ENCODE results near the gene TANGO6.

The TANGO6 gene

DNA sequence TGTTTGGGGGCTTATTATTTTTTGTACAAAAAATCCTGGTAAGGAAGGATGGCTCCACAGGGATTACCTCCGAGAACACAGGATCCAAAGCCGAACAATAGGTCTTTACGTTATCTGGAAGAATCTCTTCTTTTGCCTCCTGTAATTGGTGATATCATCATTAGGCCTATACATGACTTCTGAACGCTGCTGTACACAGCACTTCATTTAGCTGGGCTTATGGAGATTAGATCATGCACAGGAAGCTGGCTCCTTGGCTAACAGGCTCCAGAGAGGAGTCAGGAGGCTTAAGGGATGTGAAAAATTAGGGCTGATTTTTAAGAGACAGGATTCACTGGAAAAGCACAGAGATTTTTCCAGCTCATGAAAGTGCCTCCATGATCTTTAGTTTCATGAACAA, 54.7 kb downstream of the TANGO6 start:
- no peaks in the 10 kb centered on the region for H3K36me3 ChIP-seq (ENCODE audit: control insufficient read depth, insufficient read depth, low read length)
- H3K4me3 ChIP-seq (ENCODE audit: low read depth, low read length), result no peak overlapping the region
- no peak overlapping the region for H3K9ac ChIP-seq (ENCODE audit: low read depth, low read length)
- peaks cover 9% of the 10 kb centered on the region for H3K4me1 ChIP-seq (ENCODE audit: control insufficient read depth, insufficient read depth, low read length)
- H3K9me3 ChIP-seq (ENCODE audit: control insufficient read depth, insufficient read depth, low read length), result no peaks in the 10 kb centered on the region
- no peaks in the 10 kb centered on the region for H3K27me3 ChIP-seq (ENCODE audit: control insufficient read depth, insufficient read depth, low read length)

DNA sequence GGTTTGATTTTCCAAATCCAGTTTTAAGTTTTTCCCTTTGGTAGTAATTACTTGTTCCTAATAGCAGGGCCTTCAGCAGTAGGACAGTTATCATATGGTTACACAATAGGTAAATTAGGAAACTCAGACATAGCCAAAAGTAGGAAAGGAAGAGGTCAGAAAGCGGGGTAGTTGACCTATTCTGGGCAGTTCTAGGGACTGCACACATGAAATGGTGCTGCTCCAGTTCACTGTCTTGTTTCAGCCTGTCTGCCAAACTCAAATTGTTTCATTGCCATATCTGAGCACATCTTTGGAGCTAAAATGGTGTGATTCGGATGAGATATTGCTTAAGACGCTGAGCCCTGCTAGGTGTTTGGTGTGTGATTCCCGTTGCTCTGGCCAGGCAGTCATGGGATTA, 56.7 kb downstream of the TANGO6 start:
- Histone ChIP-seq H3K4me1 (ENCODE audit: control insufficient read depth, insufficient read depth, low read length) (peaks cover 9% of the 10 kb centered on the region), H3K4me3 (ENCODE audit: low read depth, low read length) (no peak overlapping the region), H3K27me3 (ENCODE audit: control insufficient read depth, insufficient read depth, low read length) (no peaks in the 10 kb centered on the region), H3K9me3 (ENCODE audit: control insufficient read depth, insufficient read depth, low read length) (no peaks in the 10 kb centered on the region), H3K9ac (ENCODE audit: low read depth, low read length) (no peak overlapping the region), H3K36me3 (ENCODE audit: control insufficient read depth, insufficient read depth, low read length) (no peaks in the 10 kb centered on the region)

DNA sequence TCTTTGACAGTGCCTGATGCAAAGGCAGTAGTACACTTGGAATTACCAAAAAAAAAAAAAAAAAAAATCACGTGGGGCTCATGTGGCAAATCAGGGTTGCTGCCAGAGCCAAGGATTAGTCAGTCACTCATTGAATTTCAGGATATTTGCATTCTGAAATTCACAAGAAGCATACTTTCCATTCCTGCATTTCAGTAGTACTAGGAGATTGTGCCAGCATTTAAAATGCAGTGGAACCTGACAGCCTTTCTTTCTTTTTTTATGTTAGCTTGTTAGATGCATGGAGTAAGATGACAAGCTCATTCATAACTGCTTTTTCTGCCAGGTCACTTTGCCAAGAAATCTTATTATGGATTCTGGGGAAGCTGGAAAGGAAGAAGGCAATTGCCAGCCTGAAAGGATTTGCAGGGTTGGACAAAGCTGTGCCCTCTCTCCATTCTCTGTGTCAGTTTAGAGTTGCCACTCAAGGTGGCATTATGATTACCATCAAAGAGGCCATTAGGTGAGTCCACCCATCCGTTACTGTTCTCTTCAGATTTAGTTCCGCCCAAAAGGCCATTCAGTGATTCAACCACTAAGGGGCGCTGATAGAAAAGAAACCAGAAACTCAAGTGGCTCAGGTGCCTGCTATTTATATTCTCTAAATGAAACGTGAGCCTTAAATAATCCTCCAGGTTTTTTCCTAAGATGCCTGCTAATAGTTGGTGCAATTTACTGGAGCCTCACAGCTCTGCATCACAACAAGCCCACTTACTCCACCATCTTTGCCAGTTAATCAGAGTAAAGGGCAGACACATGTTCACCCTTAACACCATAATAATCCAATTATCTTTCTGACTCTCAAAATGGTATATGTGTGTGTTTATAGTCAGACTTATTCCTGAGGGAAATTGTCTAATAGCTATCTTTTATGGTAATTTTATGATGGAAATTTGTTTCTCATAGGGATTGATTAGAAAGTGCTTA, 59.0 kb downstream of the TANGO6 start:
- Histone ChIP-seq H3K9ac (ENCODE audit: low read depth, low read length) (no peak overlapping the region), H3K36me3 (ENCODE audit: control insufficient read depth, insufficient read depth, low read length) (no peaks in the 10 kb centered on the region)

DNA sequence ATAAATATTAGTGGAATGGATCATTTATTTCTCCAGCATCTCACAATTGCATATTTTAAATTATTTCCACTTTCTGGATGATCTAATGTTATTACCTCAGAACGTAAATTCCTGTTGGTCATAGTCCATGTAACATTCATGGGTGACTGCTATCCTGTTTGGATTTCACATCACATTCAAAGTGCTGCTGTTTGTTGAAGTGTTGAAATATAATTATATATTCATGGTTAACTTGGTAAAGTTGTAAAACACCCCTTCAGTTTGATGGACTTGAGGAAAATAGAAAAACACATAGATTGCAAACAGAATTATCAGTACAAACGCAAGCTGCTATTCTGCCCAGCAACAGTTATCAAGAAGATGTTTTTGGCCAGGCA, 59.6 kb downstream of the TANGO6 start:
- Histone ChIP-seq H3K9ac (ENCODE audit: low read depth, low read length) (no peak overlapping the region), H3K27me3 (ENCODE audit: control insufficient read depth, insufficient read depth, low read length) (no peaks in the 10 kb centered on the region), H3K36me3 (ENCODE audit: control insufficient read depth, insufficient read depth, low read length) (no peaks in the 10 kb centered on the region), H3K4me1 (ENCODE audit: control insufficient read depth, insufficient read depth, low read length) (peaks cover 16% of the 10 kb centered on the region), H3K4me3 (ENCODE audit: low read depth, low read length) (no peak overlapping the region), H3K9me3 (ENCODE audit: control insufficient read depth, insufficient read depth, low read length) (no peaks in the 10 kb centered on the region)

More for the DNA sequence above, 59.0 kb downstream of the TANGO6 start:
- Histone ChIP-seq H3K27me3 (ENCODE audit: control insufficient read depth, insufficient read depth, low read length) (no peaks in the 10 kb centered on the region), H3K4me3 (ENCODE audit: low read depth, low read length) (no peak overlapping the region), H3K4me1 (ENCODE audit: control insufficient read depth, insufficient read depth, low read length) (peaks cover 9% of the 10 kb centered on the region), H3K9me3 (ENCODE audit: control insufficient read depth, insufficient read depth, low read length) (no peaks in the 10 kb centered on the region)

DNA sequence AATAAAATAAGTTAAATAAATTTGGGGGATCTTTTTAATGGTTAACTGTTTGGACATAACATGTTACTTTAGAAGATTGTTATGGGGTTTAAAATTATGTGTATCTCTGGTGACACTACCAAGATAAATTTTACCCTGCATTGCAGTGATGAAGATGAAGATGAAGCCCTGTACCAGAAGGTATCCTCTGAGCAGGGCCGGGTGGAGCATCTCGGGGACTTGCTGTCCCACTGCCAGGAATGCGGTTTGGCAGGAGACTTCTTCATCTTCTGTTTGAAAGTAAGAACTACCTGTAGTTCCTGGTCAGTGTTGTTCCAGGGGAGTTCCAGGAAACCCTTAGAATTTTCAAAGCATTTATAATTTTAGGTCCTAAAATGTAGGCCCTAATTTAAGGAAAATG, 64.0 kb downstream of the TANGO6 start:
- Histone ChIP-seq H3K4me1 (ENCODE audit: control insufficient read depth, insufficient read depth, low read length) (peaks cover 10% of the 10 kb centered on the region), H3K4me3 (ENCODE audit: low read depth, low read length) (no peak overlapping the region), H3K36me3 (ENCODE audit: control insufficient read depth, insufficient read depth, low read length) (no peaks in the 10 kb centered on the region), H3K9ac (ENCODE audit: low read depth, low read length) (no peak overlapping the region), H3K9me3 (ENCODE audit: control insufficient read depth, insufficient read depth, low read length) (no peaks in the 10 kb centered on the region), H3K27me3 (ENCODE audit: control insufficient read depth, insufficient read depth, low read length) (no peaks in the 10 kb centered on the region)

DNA sequence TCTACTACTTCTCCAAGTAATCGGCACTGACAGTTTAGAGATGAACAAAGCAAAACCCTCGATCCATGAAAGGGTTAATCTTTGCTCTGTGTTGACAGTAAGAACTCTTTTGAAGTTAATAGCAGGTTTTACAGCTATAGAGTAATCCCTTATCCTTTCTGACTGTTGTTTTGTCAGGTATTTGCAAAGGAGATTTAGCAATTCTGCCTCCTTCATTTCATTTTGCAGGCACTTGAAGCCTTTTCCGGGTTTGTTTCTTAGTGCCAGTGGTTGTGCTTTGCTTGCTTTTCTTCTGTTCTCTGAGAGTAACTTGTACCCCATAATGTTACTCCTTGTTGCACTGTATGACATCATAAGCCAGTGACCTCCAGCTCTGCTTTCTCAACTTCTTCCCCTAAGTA, 64.5 kb downstream of the TANGO6 start:
- H3K9ac ChIP-seq (ENCODE audit: low read depth, low read length), result no peak overlapping the region
- H3K27me3 ChIP-seq (ENCODE audit: control insufficient read depth, insufficient read depth, low read length), result no peaks in the 10 kb centered on the region
- peaks cover 8% of the 10 kb centered on the region for H3K4me1 ChIP-seq (ENCODE audit: control insufficient read depth, insufficient read depth, low read length)
- H3K4me3 ChIP-seq (ENCODE audit: low read depth, low read length), result no peak overlapping the region
- no peaks in the 10 kb centered on the region for H3K9me3 ChIP-seq (ENCODE audit: control insufficient read depth, insufficient read depth, low read length)
- H3K36me3 ChIP-seq (ENCODE audit: control insufficient read depth, insufficient read depth, low read length), result no peaks in the 10 kb centered on the region

DNA sequence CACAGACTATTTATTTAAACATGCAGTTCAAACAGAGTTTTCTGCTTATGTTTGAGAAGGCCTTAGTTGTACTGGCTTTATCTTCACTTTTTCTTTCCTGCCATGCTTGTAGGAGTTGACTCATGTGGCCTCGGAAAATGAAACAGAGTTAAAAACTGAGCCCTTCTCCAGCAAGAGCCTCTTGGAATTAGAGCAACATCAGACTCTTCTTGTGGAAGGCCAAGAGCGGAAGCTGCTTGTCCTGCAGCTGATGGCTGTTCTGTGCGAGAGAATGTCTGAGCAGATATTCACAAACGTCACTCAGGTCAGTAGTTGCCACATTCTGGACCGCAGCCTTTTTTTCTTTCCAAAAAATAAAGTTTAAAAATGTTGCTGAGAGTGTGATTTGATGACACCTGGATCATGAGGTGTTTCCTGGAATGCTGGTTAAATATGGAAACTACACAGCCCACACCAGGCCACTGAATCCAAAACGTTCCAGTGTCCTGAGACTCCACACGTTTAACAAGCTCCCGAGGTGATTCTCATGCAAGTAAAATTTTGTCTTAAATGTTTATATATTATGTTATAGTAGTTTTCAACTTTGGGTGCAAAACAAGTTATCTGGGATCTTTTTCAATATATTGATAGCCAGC, 65.9 kb downstream of the TANGO6 start:
- H3K27me3 ChIP-seq (ENCODE audit: control insufficient read depth, insufficient read depth, low read length), result no peaks in the 10 kb centered on the region
- peaks cover 8% of the 10 kb centered on the region for H3K4me1 ChIP-seq (ENCODE audit: control insufficient read depth, insufficient read depth, low read length)
- no peaks in the 10 kb centered on the region for H3K36me3 ChIP-seq (ENCODE audit: control insufficient read depth, insufficient read depth, low read length)
- no peak overlapping the region for H3K4me3 ChIP-seq (ENCODE audit: low read depth, low read length)
- no peaks in the 10 kb centered on the region for H3K9me3 ChIP-seq (ENCODE audit: control insufficient read depth, insufficient read depth, low read length)
- H3K9ac ChIP-seq (ENCODE audit: low read depth, low read length), result no peak overlapping the region

DNA sequence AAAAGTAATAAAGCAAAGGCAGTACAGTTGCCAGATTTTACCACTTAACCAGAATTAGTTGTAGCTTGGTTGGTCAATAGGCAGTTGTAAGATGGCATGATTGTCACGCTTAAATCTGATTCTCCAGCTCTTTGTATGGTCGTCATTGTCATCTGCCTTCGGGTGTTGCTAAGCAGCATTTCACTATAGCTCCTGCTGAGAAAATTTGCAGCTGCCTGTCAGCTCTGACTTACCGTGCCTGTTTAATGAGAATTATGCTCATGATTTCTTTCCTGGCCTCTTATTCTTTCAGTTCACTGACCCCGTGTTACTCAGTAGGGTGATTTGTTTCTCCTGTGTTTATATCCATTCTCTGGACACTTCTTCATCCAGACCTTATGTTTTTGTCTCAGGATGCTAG, 66.7 kb downstream of the TANGO6 start:
- no peaks in the 10 kb centered on the region for H3K36me3 ChIP-seq (ENCODE audit: control insufficient read depth, insufficient read depth, low read length)
- H3K9me3 ChIP-seq (ENCODE audit: control insufficient read depth, insufficient read depth, low read length), result no peaks in the 10 kb centered on the region
- H3K9ac ChIP-seq (ENCODE audit: low read depth, low read length), result no peak overlapping the region
- peaks cover 8% of the 10 kb centered on the region for H3K4me1 ChIP-seq (ENCODE audit: control insufficient read depth, insufficient read depth, low read length)
- H3K4me3 ChIP-seq (ENCODE audit: low read depth, low read length), result no peak overlapping the region
- H3K27me3 ChIP-seq (ENCODE audit: control insufficient read depth, insufficient read depth, low read length), result no peaks in the 10 kb centered on the region

DNA sequence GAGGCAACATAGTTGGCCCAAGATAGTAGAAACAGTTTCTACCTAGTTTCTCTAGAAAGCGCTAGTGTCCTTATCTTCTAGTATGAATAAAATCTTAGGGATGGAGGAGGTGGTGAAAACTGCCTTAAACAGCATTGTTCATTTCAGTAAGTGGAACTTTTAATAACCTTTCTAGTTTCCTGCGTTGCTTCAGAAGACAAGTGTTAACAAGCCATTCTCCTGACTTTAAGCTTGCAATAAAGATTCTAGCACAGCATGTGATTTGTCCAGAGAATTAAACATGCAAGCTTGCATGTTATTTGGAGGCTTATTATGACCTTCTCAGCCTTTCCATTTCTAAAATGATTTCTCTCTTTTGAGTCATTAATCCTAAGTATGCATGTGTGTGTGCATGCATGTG, 72.3 kb downstream of the TANGO6 start:
- Histone ChIP-seq H3K9ac (ENCODE audit: low read depth, low read length) (no peak overlapping the region), H3K36me3 (ENCODE audit: control insufficient read depth, insufficient read depth, low read length) (no peaks in the 10 kb centered on the region), H3K4me3 (ENCODE audit: low read depth, low read length) (no peak overlapping the region), H3K9me3 (ENCODE audit: control insufficient read depth, insufficient read depth, low read length) (no peaks in the 10 kb centered on the region), H3K27me3 (ENCODE audit: control insufficient read depth, insufficient read depth, low read length) (no peaks in the 10 kb centered on the region), H3K4me1 (ENCODE audit: control insufficient read depth, insufficient read depth, low read length) (no peaks in the 10 kb centered on the region)

DNA sequence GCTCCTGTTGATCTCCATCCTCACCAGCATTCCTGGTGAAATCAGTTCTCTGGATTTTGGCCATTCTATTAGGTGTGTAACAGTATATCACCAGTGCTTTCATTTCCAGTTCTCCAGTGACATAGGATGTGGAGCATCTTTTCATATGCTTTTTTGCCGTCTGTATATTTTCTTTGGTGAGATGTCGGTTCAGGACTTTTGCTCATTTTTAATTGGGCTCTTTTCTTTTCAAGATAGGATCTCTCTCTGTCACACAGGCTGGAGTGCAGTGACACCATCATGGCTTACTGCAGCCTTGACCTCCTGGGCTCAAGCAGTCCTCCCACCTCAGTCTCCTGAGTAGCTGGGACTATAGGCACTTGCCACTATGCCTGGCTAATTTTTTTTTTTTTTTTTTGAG, 74.2 kb downstream of the TANGO6 start:
- Histone ChIP-seq H3K9me3 (ENCODE audit: control insufficient read depth, insufficient read depth, low read length) (no peaks in the 10 kb centered on the region), H3K27me3 (ENCODE audit: control insufficient read depth, insufficient read depth, low read length) (no peaks in the 10 kb centered on the region), H3K4me3 (ENCODE audit: low read depth, low read length) (no peak overlapping the region), H3K4me1 (ENCODE audit: control insufficient read depth, insufficient read depth, low read length) (no peaks in the 10 kb centered on the region), H3K9ac (ENCODE audit: low read depth, low read length) (no peak overlapping the region), H3K36me3 (ENCODE audit: control insufficient read depth, insufficient read depth, low read length) (no peaks in the 10 kb centered on the region)

DNA sequence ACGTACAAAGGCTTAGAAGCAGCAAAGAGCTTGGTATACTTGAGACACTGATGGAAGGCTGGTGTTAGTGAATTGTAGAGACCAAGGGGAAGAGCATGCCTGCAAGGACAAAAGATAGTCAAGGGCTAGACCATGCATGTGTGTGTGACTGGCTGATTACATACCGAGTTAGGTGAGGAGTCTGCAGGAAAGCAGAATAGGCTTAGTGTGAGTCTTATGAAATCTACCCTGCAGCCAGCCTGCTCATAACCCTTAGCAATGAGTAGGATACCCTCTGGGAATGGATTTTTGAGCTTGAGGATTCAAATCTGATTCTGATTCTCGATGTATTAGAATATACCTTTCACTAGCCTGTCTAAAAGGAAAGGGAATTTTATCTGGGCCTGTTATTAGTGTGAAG, 77.0 kb downstream of the TANGO6 start:
- Histone ChIP-seq H3K9me3 (ENCODE audit: control insufficient read depth, insufficient read depth, low read length) (no peaks in the 10 kb centered on the region), H3K36me3 (ENCODE audit: control insufficient read depth, insufficient read depth, low read length) (no peaks in the 10 kb centered on the region), H3K9ac (ENCODE audit: low read depth, low read length) (no peak overlapping the region), H3K4me3 (ENCODE audit: low read depth, low read length) (no peak overlapping the region), H3K27me3 (ENCODE audit: control insufficient read depth, insufficient read depth, low read length) (no peaks in the 10 kb centered on the region), H3K4me1 (ENCODE audit: control insufficient read depth, insufficient read depth, low read length) (no peaks in the 10 kb centered on the region)

DNA sequence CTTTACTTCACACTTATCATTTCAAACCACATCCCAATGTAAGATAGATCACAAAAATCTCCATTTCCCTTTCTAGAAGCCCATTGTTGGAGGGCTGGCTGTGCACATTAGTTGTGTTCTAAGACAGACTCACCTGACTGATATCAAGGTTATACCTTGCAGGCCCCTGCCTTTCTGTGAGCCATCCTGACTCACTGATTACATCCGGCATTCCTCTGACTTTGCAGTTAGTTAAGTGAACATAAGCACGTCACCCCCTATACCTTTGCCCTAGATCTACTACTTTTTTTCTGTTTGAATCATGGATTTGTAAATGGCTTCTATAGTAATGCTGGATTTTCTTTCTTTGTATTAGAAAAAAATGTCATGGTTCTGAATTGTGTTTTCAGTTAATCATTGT, 78.3 kb downstream of the TANGO6 start:
- Histone ChIP-seq H3K4me1 (ENCODE audit: control insufficient read depth, insufficient read depth, low read length) (no peaks in the 10 kb centered on the region), H3K4me3 (ENCODE audit: low read depth, low read length) (no peak overlapping the region), H3K9me3 (ENCODE audit: control insufficient read depth, insufficient read depth, low read length) (no peaks in the 10 kb centered on the region), H3K9ac (ENCODE audit: low read depth, low read length) (no peak overlapping the region), H3K36me3 (ENCODE audit: control insufficient read depth, insufficient read depth, low read length) (no peaks in the 10 kb centered on the region), H3K27me3 (ENCODE audit: control insufficient read depth, insufficient read depth, low read length) (no peaks in the 10 kb centered on the region)

All from iPS-15b (cell line).